ENCODE results near the gene SCAI. TPM values are rescaled to one million over a fixed set of nuclear protein-coding genes. Genes with fewer than 3 reads are reported as not detected.
"Not testable (repeated sequence)": the region's sequence is repeated elsewhere in the genome, so short reads cannot be mapped to it uniquely, and the experiment has no call there.

Gene SCAI
- total RNA-seq, 1 experiment from 2014 or later: 15.5 TPM

DNA sequence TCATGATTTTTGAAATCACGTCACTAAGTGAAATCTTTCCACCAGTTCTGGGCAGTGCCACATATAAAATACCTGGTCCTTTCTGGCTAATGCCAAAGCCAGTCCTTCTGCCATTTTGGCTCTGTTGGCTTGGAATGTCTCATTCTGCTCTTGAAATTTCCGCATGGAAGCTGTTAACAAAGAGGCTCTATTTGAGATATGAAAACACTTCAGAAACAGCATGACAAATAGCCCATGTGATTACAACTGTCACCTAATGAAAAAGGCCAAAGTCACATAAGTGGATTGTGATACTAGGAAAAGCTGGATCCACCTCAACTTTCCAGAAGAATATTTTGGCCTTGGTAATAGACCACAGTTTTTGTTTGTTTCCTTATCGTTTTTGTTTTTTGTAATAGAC is 215.2 kb downstream of the SCAI start:
- Histone ChIP-seq H2AK5ac (ENCODE audit: insufficient read length, low read length) (no peak overlapping the region), H2AFZ (ENCODE audit: low read length) (no peak overlapping the region), H3K79me1 (ENCODE audit: insufficient read depth, low read depth, low read length, poor library complexity, severe bottlenecking) (no peaks in the 10 kb centered on the region), H2BK12ac (ENCODE audit: insufficient read length, low read depth, low read length) (no peak overlapping the region), H3K14ac (ENCODE audit: insufficient read depth, low read length) (no peak overlapping the region), H3K4me2 (ENCODE audit: insufficient read depth, insufficient read length, low read length) (no peak overlapping the region), H2BK120ac (ENCODE audit: low read depth, low read length, poor library complexity, severe bottlenecking) (no peak overlapping the region), H2BK15ac (ENCODE audit: low read depth, low read length) (no peak overlapping the region), H3K27me3 (ENCODE audit: insufficient read depth, low read length) (no peaks in the 10 kb centered on the region), H3K56ac (ENCODE audit: insufficient read length, low read depth, low read length) (no peak overlapping the region), H2BK20ac (ENCODE audit: low read depth, low read length, poor library complexity, severe bottlenecking) (no peak overlapping the region), H3K9me3 (ENCODE audit: control insufficient read depth, low read depth, low read length) (no peaks in the 10 kb centered on the region), H3K4me1 (ENCODE audit: insufficient read depth, low read length) (no peaks in the 10 kb centered on the region), H3K18ac (ENCODE audit: insufficient read length, low read depth, low read length) (no peak overlapping the region), H3T11ph (ENCODE audit: low read length) (no peak overlapping the region), H3K23me2 (ENCODE audit: insufficient read length, low read depth, low read length, poor library complexity, severe bottlenecking) (no peaks in the 10 kb centered on the region), H4K5ac (ENCODE audit: insufficient read length, low read depth, low read length) (no peak overlapping the region), H3K27ac (ENCODE audit: insufficient read length, low read depth, low read length) (no peak overlapping the region), H3K4ac (ENCODE audit: low read depth, low read length) (no peak overlapping the region), H3K79me2 (ENCODE audit: insufficient read depth, low read length) (no peaks in the 10 kb centered on the region), H3K9ac (ENCODE audit: extremely low read depth, insufficient read length, low read length) (no peak overlapping the region), H4K20me1 (ENCODE audit: control insufficient read depth, insufficient read depth, insufficient read length) (no peaks in the 10 kb centered on the region), H4K8ac (replicated peaks; ENCODE audit: insufficient read length, low read depth, low read length) (no peak overlapping the region), H4K91ac (ENCODE audit: insufficient read length, low read depth, low read length) (no peak overlapping the region), H2BK5ac (ENCODE audit: insufficient read length, low read length) (no peak overlapping the region), H3K23ac (ENCODE audit: insufficient read length, low read depth, low read length) (no peak overlapping the region)
- no peaks in the 10 kb centered on the region for H3K27me3 Mint-ChIP-seq (ENCODE audit: low read depth)
- peaks cover 0 to 4% (median 0%) of the 10 kb centered on the region in 3 experiments; a peak in 3 of 7 replicates for H3K36me3 Mint-ChIP-seq (ENCODE audit: insufficient read depth in 1 of 3, low read depth in 3 of 3)
- H3K9me3 Mint-ChIP-seq: no peaks in the 10 kb centered on the region
- no peak overlapping the region for H3K27ac Mint-ChIP-seq
- no peak for DNase-seq
- no CpG with 5 or more reads among the region's 3 CpGs for WGBS (ENCODE audit: extremely low coverage, insufficient read length, low lambda C conversion rate)
- TF ChIP-seq, protein P1, sequence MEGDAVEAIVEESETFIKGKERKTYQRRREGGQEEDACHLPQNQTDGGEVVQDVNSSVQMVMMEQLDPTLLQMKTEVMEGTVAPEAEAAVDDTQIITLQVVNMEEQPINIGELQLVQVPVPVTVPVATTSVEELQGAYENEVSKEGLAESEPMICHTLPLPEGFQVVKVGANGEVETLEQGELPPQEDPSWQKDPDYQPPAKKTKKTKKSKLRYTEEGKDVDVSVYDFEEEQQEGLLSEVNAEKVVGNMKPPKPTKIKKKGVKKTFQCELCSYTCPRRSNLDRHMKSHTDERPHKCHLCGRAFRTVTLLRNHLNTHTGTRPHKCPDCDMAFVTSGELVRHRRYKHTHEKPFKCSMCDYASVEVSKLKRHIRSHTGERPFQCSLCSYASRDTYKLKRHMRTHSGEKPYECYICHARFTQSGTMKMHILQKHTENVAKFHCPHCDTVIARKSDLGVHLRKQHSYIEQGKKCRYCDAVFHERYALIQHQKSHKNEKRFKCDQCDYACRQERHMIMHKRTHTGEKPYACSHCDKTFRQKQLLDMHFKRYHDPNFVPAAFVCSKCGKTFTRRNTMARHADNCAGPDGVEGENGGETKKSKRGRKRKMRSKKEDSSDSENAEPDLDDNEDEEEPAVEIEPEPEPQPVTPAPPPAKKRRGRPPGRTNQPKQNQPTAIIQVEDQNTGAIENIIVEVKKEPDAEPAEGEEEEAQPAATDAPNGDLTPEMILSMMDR (conservative IDR thresholded peaks at IDR 0.05): no peak
- H3K4me3 Mint-ChIP-seq: no peak overlapping the region
- H3K4me1 Mint-ChIP-seq: no peaks in the 10 kb centered on the region

DNA sequence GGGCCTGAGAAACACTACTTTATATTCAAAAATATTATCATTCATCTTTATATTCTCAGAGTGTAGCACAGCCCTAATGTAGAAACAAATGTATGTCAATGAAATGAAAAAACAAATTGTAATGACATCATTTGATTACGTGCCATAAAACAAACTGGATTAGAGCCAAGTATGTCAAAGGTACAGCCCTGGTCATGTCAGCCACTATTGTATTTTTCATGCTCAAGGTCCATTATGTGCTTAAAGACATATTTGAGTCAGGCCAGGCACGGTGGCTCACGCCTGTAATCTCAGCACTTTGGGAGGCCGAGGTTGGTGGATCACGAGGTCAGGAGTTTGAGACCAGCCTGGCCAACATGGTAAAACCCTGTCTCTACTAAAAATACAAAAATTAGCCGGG is 222.9 kb downstream of the SCAI start:
- not testable (repeated sequence) for H3K56ac ChIP-seq (ENCODE audit: insufficient read length, low read depth, low read length); H4K5ac ChIP-seq (ENCODE audit: insufficient read length, low read depth, low read length); H3K23me2 ChIP-seq (ENCODE audit: insufficient read length, low read depth, low read length, poor library complexity, severe bottlenecking); H3K23ac ChIP-seq (ENCODE audit: insufficient read length, low read depth, low read length); H3T11ph ChIP-seq (ENCODE audit: low read length); H3K27ac ChIP-seq (ENCODE audit: insufficient read length, low read depth, low read length); H3K27me3 ChIP-seq (ENCODE audit: insufficient read depth, low read length); H2AK5ac ChIP-seq (ENCODE audit: insufficient read length, low read length); H2BK15ac ChIP-seq (ENCODE audit: low read depth, low read length); H4K91ac ChIP-seq (ENCODE audit: insufficient read length, low read depth, low read length); H2BK5ac ChIP-seq (ENCODE audit: insufficient read length, low read length); H3K4me3 Mint-ChIP-seq; H3K79me2 ChIP-seq (ENCODE audit: insufficient read depth, low read length); H2AFZ ChIP-seq (ENCODE audit: low read length); H2BK120ac ChIP-seq (ENCODE audit: low read depth, low read length, poor library complexity, severe bottlenecking); H3K79me1 ChIP-seq (ENCODE audit: insufficient read depth, low read depth, low read length, poor library complexity, severe bottlenecking); H3K9me3 ChIP-seq (ENCODE audit: control insufficient read depth, low read depth, low read length); H3K4me1 Mint-ChIP-seq; H3K27ac Mint-ChIP-seq; H3K4ac ChIP-seq (ENCODE audit: low read depth, low read length); H4K8ac ChIP-seq (replicated peaks; ENCODE audit: insufficient read length, low read depth, low read length); H3K4me2 ChIP-seq (ENCODE audit: insufficient read depth, insufficient read length, low read length); H3K4me1 ChIP-seq (ENCODE audit: insufficient read depth, low read length); H2BK20ac ChIP-seq (ENCODE audit: low read depth, low read length, poor library complexity, severe bottlenecking); H3K9ac ChIP-seq (ENCODE audit: extremely low read depth, insufficient read length, low read length); H3K18ac ChIP-seq (ENCODE audit: insufficient read length, low read depth, low read length); H3K27me3 Mint-ChIP-seq (ENCODE audit: low read depth); DNase-seq; H3K9me3 Mint-ChIP-seq; H3K14ac ChIP-seq (ENCODE audit: insufficient read depth, low read length); H2BK12ac ChIP-seq (ENCODE audit: insufficient read length, low read depth, low read length); H4K20me1 ChIP-seq (ENCODE audit: control insufficient read depth, insufficient read depth, insufficient read length)
- no CpG with 5 or more reads among the region's 6 CpGs for WGBS (ENCODE audit: extremely low coverage, insufficient read length, low lambda C conversion rate)
- peaks cover 0 to 30% (median 8%) of the 10 kb centered on the region in 3 experiments; a peak in 4 of 7 replicates for H3K36me3 Mint-ChIP-seq (ENCODE audit: insufficient read depth in 1 of 3, low read depth in 3 of 3)

Data from H9 (cell line).